Iris pigment epithelial cell (primary cell): ENCODE measurements around the gene NFATC2.
A peak's percentile ranks its signal among the peaks of the same experiment; 100 is the strongest.

ENCODE experiments used
- DNase-seq: peaks from one replicate; pipeline ENCODE4 v3.0.0-alpha.2; 2011; ENCODE audit warnings: low read depth

Gene NFATC2

GRCh38 chr20:51536116-51537069 lies 6.1 kb downstream of the NFATC2 start:
- no peak for DNase-seq

- no peak for DNase-seq
These were observed 6.8 kb downstream of the NFATC2 start for GRCh38 chr20:51535674-51536073.

- no peak for DNase-seq
These were observed 7.5 kb downstream of the NFATC2 start for GRCh38 chr20:51535075-51535386.

GRCh38 chr20:51533291-51534172 lies 9.0 kb downstream of the NFATC2 start:
- DNase-seq, result peak; percentile 44

GRCh38 chr20:51532577-51533191 lies 9.8 kb downstream of the NFATC2 start:
- no peak for DNase-seq

- no peak for DNase-seq
These were observed 10.6 kb downstream of the NFATC2 start for GRCh38 chr20:51531712-51532456.

GRCh38 chr20:51531141-51531710 lies 11.3 kb downstream of the NFATC2 start:
- DNase-seq, result no peak

- no peak for DNase-seq
These were observed 12.8 kb downstream of the NFATC2 start for GRCh38 chr20:51529758-51530157.

GRCh38 chr20:51529081-51529681 lies 13.3 kb downstream of the NFATC2 start:
- peak; percentile 58 for DNase-seq

GRCh38 chr20:51528263-51529027 lies 14.1 kb downstream of the NFATC2 start:
- DNase-seq, result no peak

- no peak for DNase-seq
These were observed 15.8 kb downstream of the NFATC2 start for GRCh38 chr20:51526754-51527153.

GRCh38 chr20:51526106-51526470 lies 16.4 kb downstream of the NFATC2 start:
- DNase-seq, result no peak

GRCh38 chr20:51525241-51526105 lies 17.0 kb downstream of the NFATC2 start:
- DNase-seq, result no peak

- no peak for DNase-seq
These were observed 19.1 kb downstream of the NFATC2 start for GRCh38 chr20:51523276-51524013.

GRCh38 chr20:51522207-51522606 lies 20.3 kb downstream of the NFATC2 start:
- no peak for DNase-seq

- DNase-seq, result no peak
These were observed 24.7 kb downstream of the NFATC2 start for GRCh38 chr20:51517839-51518238.

GRCh38 chr20:51516855-51517254 lies 25.7 kb downstream of the NFATC2 start:
- DNase-seq, result no peak

GRCh38 chr20:51514836-51515235 lies 27.7 kb downstream of the NFATC2 start:
- no peak for DNase-seq

- DNase-seq, result no peak
These were observed 28.3 kb downstream of the NFATC2 start for GRCh38 chr20:51514249-51514648.
